Activated CD8-positive, alpha-beta memory T cell treated with anti-CD3 and anti-CD28 coated beads, Interleukin-2, amount 50 U/mL, for 24 hours (primary cell): Measurements from ENCODE around the gene PEX10.

Source experiments
- DNase-seq: peaks from one replicate; pipeline ENCODE4 v3.0.0-alpha.2; 2020; ENCODE audit errors: extremely low read depth

The PEX10 gene

GRCh38 chr1:2375246-2375922 lies 37.0 kb downstream of the PEX10 start:
- no peak for DNase-seq

GRCh38 chr1:2374252-2375155 lies 37.9 kb downstream of the PEX10 start:
- DNase-seq: no peak

- no peak for DNase-seq
These were observed 38.7 kb downstream of the PEX10 start for GRCh38 chr1:2373551-2374251.

- DNase-seq: no peak
These were observed 39.5 kb downstream of the PEX10 start for GRCh38 chr1:2372551-2373490.

- no peak for DNase-seq
These were observed 44.2 kb downstream of the PEX10 start for GRCh38 chr1:2368053-2368744.

GRCh38 chr1:2363847-2364513 lies 48.4 kb downstream of the PEX10 start:
- DNase-seq: no peak

- DNase-seq: no peak
These were observed 51.6 kb downstream of the PEX10 start for GRCh38 chr1:2360588-2361364.

GRCh38 chr1:2358651-2359640 lies 53.4 kb downstream of the PEX10 start:
- no peak for DNase-seq

GRCh38 chr1:2358072-2358471 lies 54.3 kb downstream of the PEX10 start:
- DNase-seq: no peak

GRCh38 chr1:2356911-2357845 lies 55.2 kb downstream of the PEX10 start:
- no peak for DNase-seq

GRCh38 chr1:2356401-2356800 lies 56.0 kb downstream of the PEX10 start:
- no peak for DNase-seq

- no peak for DNase-seq
These were observed 56.7 kb downstream of the PEX10 start for GRCh38 chr1:2355373-2356261.

- DNase-seq: no peak
These were observed 57.6 kb downstream of the PEX10 start for GRCh38 chr1:2354511-2355372.
